GM18873 (cell line): ENCODE data around the gene IDH3A.

Source experiments
- ATAC-seq: cut with Tn5 transposase; IDR thresholded peaks from one replicate; pipeline ENCODE4 v1.9.1; 2021; ENCODE audit warnings: mild to moderate bottlenecking, moderate library complexity, moderate number of reproducible peaks; ENCODE audit not compliant: unreplicated experiment, low FRiP score

Gene IDH3A

GRCh38 chr15:78212546-78213424 lies 63.6 kb downstream of the IDH3A start:
- ATAC-seq = no peak

- no peak for ATAC-seq
Measured at GRCh38 chr15:78213425-78213750, 64.2 kb downstream of the IDH3A start.

- ATAC-seq = no peak
Measured at GRCh38 chr15:78213956-78214355, 64.8 kb downstream of the IDH3A start.

GRCh38 chr15:78216276-78217104 lies 67.3 kb downstream of the IDH3A start:
- ATAC-seq = no peak

GRCh38 chr15:78220713-78221112 lies 71.6 kb downstream of the IDH3A start:
- no peak for ATAC-seq
